Left lung (tissue), 10 donors: ENCODE measurements around the gene ITGB1. TPM values are rescaled to one million over a fixed set of nuclear protein-coding genes. Genes with fewer than 3 reads are reported as not detected.
A peak's percentile ranks its signal among the peaks of the same experiment; 100 is the strongest.

ENCODE experiments used
- ATAC-seq: fragments of 200-7000 bp; cut with Tn5 transposase; one replicate; pipeline ENCODE4 v1.9.1; 2020; ENCODE audit warnings: moderate library complexity
- DNase-seq, 4 donors: peaks; one replicate each; pipeline ENCODE4 v3.0.0-alpha.2; 2013 to 2020
- H3K27ac ChIP-seq, 2 donors: fragments of 200-600 bp; sonication (generic) in 1 of 2; one replicate each; pipeline versions ENCODE4 v1.5.0 to v1.8.0; 2020 to 2021
- H3K27me3 ChIP-seq, 2 donors: fragments of 200-600 bp; sonication (generic) in 1 of 2; one replicate each; pipeline versions ENCODE4 v1.5.0 to v1.8.0; 2020 to 2021
- H3K36me3 ChIP-seq, 2 donors: fragments of 200-600 bp; sonication (generic) in 1 of 2; one replicate each; pipeline versions ENCODE4 v1.5.0 to v1.8.0; 2020 to 2021
- H3K4me1 ChIP-seq, 2 donors: fragments of 200-600 bp; one replicate each; pipeline ENCODE4 v1.8.0; 2021
- H3K4me3 ChIP-seq, 2 donors: fragments of 200-600 bp; sonication (generic) in 1 of 2; one replicate each; pipeline versions ENCODE4 v1.5.0 to v1.8.0; 2020 to 2021; ENCODE audit warnings: mild to moderate bottlenecking in 1 of 2
- H3K9me3 ChIP-seq, 2 donors: fragments of 200-600 bp; sonication (generic) in 1 of 2; one replicate each; pipeline versions ENCODE4 v1.5.0 to v1.8.0; 2020 to 2021
- intact Hi-C, 2 donors: fragments of 100-400 bp; cut with DNase I; formaldehyde crosslinking; loops; one replicate each; pipeline versions ENCODE4 v1.11.2 to v1.14.2; 2022
- polyA plus RNA-seq, 6 donors: library from polyadenylated mRNA; unstranded; fragments of 120-200 nt; gene quantifications; one replicate each; pipeline ENCODE4 v1.2.1, GENCODE V29; 2013; ENCODE audit not compliant: insufficient read length in 6 of 6
- total RNA-seq, 2 donors: library from RNA; stranded (reverse); fragmentation: NEBNext Ultra II Directional; extraction: Animal tissue kit (Norgen Biotek cat#: 25700); gene quantifications; one replicate each; pipeline ENCODE4 v1.2.1, GENCODE V29; 2021
- TF ChIP-seq, protein P1 (sequence below), 2 donors: fragments of 200-600 bp; sonication (generic) in 1 of 2; IDR thresholded peaks; one replicate each; pipeline versions ENCODE4 v1.5.0 to v1.8.0; 2021; ENCODE audit warnings: antibody characterized with exemption in 2 of 2
- donor health status: DM: no; HTN: yes; CAD: no.
- donor health status: DM: no; HTN: no; CAD: no.

Gene ITGB1
- total and polyA plus RNA-seq, 8 donors: 460 to 642 (median 504) TPM

- Histone ChIP-seq H3K4me3 (peak overlapping the region; percentile 89 to 96), H3K27me3 (no peaks in the 10 kb centered on the region), H3K4me1 (peaks cover 32 to 82% of the 10 kb centered on the region in 2 donors), H3K36me3 (no peaks in the 10 kb centered on the region), H3K27ac (peak overlapping the region; percentile 97 to 98), H3K9me3 (no peaks in the 10 kb centered on the region)
- intact Hi-C loops: no loop called here
- TF ChIP-seq, protein P1, sequence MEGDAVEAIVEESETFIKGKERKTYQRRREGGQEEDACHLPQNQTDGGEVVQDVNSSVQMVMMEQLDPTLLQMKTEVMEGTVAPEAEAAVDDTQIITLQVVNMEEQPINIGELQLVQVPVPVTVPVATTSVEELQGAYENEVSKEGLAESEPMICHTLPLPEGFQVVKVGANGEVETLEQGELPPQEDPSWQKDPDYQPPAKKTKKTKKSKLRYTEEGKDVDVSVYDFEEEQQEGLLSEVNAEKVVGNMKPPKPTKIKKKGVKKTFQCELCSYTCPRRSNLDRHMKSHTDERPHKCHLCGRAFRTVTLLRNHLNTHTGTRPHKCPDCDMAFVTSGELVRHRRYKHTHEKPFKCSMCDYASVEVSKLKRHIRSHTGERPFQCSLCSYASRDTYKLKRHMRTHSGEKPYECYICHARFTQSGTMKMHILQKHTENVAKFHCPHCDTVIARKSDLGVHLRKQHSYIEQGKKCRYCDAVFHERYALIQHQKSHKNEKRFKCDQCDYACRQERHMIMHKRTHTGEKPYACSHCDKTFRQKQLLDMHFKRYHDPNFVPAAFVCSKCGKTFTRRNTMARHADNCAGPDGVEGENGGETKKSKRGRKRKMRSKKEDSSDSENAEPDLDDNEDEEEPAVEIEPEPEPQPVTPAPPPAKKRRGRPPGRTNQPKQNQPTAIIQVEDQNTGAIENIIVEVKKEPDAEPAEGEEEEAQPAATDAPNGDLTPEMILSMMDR (IDR thresholded peaks at IDR 0.05): no peak
- peak; percentile 20 for ATAC-seq
- peak; percentile 52 to 90 (median 65) for DNase-seq
Observed at GRCh38 chr10:32957341-32958084, 517 bp downstream of the ITGB1 start.

GRCh38 chr10:32956365-32957197, 1.4 kb downstream of the ITGB1 start:
- H3K4me3 ChIP-seq: peak overlapping the region; percentile 89 to 96
- DNase-seq (no peak), ATAC-seq (no peak)
- H3K27ac ChIP-seq: peak overlapping the region; percentile 97 to 98
- no peaks in the 10 kb centered on the region for H3K36me3 ChIP-seq
- intact Hi-C loops: no loop called here
- no peaks in the 10 kb centered on the region for H3K9me3 ChIP-seq
- TF ChIP-seq, protein P1 (IDR thresholded peaks at IDR 0.05): no peak
- no peaks in the 10 kb centered on the region for H3K27me3 ChIP-seq
- peaks cover 30 to 82% of the 10 kb centered on the region in 2 donors for H3K4me1 ChIP-seq

GRCh38 chr10:32955790-32956189, 2.2 kb downstream of the ITGB1 start:
- intact Hi-C loops: no loop called here
- TF ChIP-seq, protein P1 (IDR thresholded peaks at IDR 0.05): no peak
- peak overlapping the region; percentile 97 to 98 for H3K27ac ChIP-seq
- H3K36me3 ChIP-seq: no peaks in the 10 kb centered on the region
- H3K4me1 ChIP-seq: peaks cover 29 to 82% of the 10 kb centered on the region in 2 donors
- peak overlapping the region in 1 of 2 donors; percentile 89 for H3K4me3 ChIP-seq
- DNase-seq (no peak), ATAC-seq (no peak)
- H3K9me3 ChIP-seq: no peaks in the 10 kb centered on the region
- H3K27me3 ChIP-seq: no peaks in the 10 kb centered on the region

DNA sequence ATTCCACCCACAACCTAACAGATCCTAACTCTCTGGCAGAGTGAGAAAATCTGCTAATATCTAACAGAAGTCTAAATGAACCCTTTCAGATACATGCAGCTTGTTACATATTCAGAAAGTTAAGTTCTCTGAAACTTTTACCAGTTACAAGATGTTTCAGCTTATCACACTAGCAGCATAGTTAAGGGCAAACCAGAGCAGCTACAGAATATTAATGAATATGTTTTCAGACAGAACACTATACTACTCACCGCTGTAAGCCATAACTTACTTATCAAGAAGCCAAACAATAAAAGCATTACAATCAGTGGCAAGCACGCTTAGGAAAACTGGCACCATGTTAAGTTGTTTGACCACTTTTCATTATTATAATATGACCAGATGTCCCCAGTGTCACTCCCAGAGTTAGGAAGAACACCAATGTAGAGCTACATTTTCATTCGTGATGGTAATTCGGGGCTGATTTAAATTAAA, 2.7 kb downstream of the ITGB1 start:
- intact Hi-C loops: no loop called here
- no peak for DNase-seq
- Histone ChIP-seq H3K4me1 (peaks cover 34 to 83% of the 10 kb centered on the region in 2 donors), H3K4me3 (peak overlapping the region in 1 of 2 donors; percentile 89), H3K27me3 (no peaks in the 10 kb centered on the region), H3K9me3 (no peaks in the 10 kb centered on the region), H3K27ac (peak overlapping the region in 1 of 2 donors; percentile 97), H3K36me3 (no peaks in the 10 kb centered on the region)
- TF ChIP-seq, protein P1 (IDR thresholded peaks at IDR 0.05): no peak
- no peak for ATAC-seq
